GM18526 (cell line): ENCODE measurements around the gene CDH23.

Source experiments
- POLR2A ChIP-seq: IDR thresholded peaks from 3 replicates; pipeline ENCODE4 v1.6.1; 2011; ENCODE audit not compliant: insufficient read length; ENCODE audit errors: extremely low read depth

CDH23 gene

GRCh38 chr10:71397296-71398212 lies 834 bp downstream of the CDH23 start:
- no peak for TF ChIP-seq POLR2A

GRCh38 chr10:71398976-71399375 lies 2.3 kb downstream of the CDH23 start:
- TF ChIP-seq POLR2A, result no peak

GRCh38 chr10:71399946-71400345 lies 3.2 kb downstream of the CDH23 start:
- TF ChIP-seq POLR2A, result no peak

GRCh38 chr10:71401056-71401455 lies 4.3 kb downstream of the CDH23 start:
- TF ChIP-seq POLR2A, result no peak

- no peak for TF ChIP-seq POLR2A
Measured at GRCh38 chr10:71402005-71402404, 5.3 kb downstream of the CDH23 start.

GRCh38 chr10:71404503-71405295 lies 8.0 kb downstream of the CDH23 start:
- TF ChIP-seq POLR2A, result no peak

GRCh38 chr10:71406878-71407277 lies 10.2 kb downstream of the CDH23 start:
- no peak for TF ChIP-seq POLR2A

- TF ChIP-seq POLR2A, result no peak
Measured at GRCh38 chr10:71408436-71409225, 11.9 kb downstream of the CDH23 start.

- TF ChIP-seq POLR2A, result no peak
Measured at GRCh38 chr10:71409516-71410104, 12.9 kb downstream of the CDH23 start.

GRCh38 chr10:71413581-71413980 lies 16.9 kb downstream of the CDH23 start:
- TF ChIP-seq POLR2A, result no peak

GRCh38 chr10:71414359-71414758 lies 17.6 kb downstream of the CDH23 start:
- TF ChIP-seq POLR2A, result no peak

- no peak for TF ChIP-seq POLR2A
Measured at GRCh38 chr10:71419002-71419540, 22.4 kb downstream of the CDH23 start.

- TF ChIP-seq POLR2A, result no peak
Measured at GRCh38 chr10:71419750-71420149, 23.0 kb downstream of the CDH23 start.

GRCh38 chr10:71421075-71421434 lies 24.3 kb downstream of the CDH23 start:
- no peak for TF ChIP-seq POLR2A

- TF ChIP-seq POLR2A, result no peak
Measured at GRCh38 chr10:71423250-71423649, 26.5 kb downstream of the CDH23 start.

GRCh38 chr10:71423901-71424300 lies 27.2 kb downstream of the CDH23 start:
- TF ChIP-seq POLR2A, result no peak
